ENCODE results near the gene CSNK2A2. TPM values are rescaled to one million over a fixed set of nuclear protein-coding genes. Genes with fewer than 3 reads are reported as not detected.
A peak's percentile ranks its signal among the peaks of the same experiment; 100 is the strongest.

The CSNK2A2 gene
- total RNA-seq, 6 experiments from 2014 or later = 24.4 to 29.5 (median 26.8) TPM

- intact Hi-C loops (cut with DNase I) = no loop called here
- ATAC-seq = no peak
- 82% methylated on average over 4 of the region's 8 CpGs for WGBS (ENCODE audit: insufficient coverage, low coverage, low lambda C conversion rate, missing lambda C conversion rate)
These were observed 28.2 kb upstream of the CSNK2A2 start for GRCh38 chr16:58225965-58226602.

DNA sequence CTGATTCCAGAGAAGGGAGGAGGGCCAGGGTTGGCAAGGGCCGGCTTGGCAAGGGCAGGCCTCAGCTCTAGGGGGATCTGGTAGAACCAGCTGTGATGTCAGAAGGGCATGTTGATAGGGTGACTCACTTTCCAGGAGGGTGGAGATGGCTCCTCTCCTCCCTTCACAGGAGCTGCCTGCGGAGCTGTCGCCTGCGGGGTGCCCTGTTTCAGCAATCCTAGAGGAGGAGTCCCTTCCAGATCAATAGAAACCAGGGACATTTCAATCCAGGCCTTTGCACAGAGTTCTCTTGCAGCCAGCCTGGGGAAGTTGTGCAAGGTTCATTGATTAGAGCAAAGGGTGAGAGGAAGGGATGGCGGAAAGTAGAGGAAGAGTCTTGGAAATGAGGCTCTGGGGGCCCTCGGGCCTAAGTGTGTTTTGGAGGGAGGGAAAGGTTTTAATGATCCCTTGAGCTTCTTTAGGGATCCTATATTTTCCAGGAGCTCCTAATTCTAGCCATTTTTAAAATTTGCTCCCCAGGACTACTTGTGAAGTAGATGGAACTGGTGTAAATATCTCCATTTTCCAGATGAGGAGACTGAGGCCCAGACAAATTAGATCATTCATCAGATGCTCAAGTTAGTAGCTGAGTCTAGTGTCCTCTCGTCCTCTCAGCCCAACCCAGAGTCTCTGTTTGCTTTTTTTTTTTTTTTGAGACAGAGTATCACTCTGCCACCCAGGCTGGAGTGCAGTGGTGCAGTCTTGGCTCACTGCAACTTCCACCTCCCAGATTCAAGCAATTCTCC is 24.8 kb upstream of the CSNK2A2 start:
- peak; percentile 18 for TF ChIP-seq POLR2A (IDR thresholded peaks at IDR 0.05)
- TF ChIP-seq, protein P1, sequence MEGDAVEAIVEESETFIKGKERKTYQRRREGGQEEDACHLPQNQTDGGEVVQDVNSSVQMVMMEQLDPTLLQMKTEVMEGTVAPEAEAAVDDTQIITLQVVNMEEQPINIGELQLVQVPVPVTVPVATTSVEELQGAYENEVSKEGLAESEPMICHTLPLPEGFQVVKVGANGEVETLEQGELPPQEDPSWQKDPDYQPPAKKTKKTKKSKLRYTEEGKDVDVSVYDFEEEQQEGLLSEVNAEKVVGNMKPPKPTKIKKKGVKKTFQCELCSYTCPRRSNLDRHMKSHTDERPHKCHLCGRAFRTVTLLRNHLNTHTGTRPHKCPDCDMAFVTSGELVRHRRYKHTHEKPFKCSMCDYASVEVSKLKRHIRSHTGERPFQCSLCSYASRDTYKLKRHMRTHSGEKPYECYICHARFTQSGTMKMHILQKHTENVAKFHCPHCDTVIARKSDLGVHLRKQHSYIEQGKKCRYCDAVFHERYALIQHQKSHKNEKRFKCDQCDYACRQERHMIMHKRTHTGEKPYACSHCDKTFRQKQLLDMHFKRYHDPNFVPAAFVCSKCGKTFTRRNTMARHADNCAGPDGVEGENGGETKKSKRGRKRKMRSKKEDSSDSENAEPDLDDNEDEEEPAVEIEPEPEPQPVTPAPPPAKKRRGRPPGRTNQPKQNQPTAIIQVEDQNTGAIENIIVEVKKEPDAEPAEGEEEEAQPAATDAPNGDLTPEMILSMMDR (IDR thresholded peaks at IDR 0.05) = no peak
- ATAC-seq (peak; percentile 97 to 98 (median 98)), DNase-seq (peak; percentile 79 to 91 (median 89))
- no peaks in the 10 kb centered on the region for H3K9me3 ChIP-seq
- H3K4me3 ChIP-seq = no peak overlapping the region
- peaks cover 0 to 14% (median 5%) of the 10 kb centered on the region in 4 donors for H3K4me1 ChIP-seq
- WGBS (ENCODE audit: insufficient coverage, low coverage, low lambda C conversion rate, missing lambda C conversion rate) = 21% methylated on average over 7 of the region's 7 CpGs
- H3K36me3 ChIP-seq = no peaks in the 10 kb centered on the region
- intact Hi-C loops (cut with DNase I) = no loop called here
- H3K27ac ChIP-seq = peak overlapping the region in 2 of 3 donors; percentile 52 to 62
- no peaks in the 10 kb centered on the region for H3K27me3 ChIP-seq

More at GRCh38 chr16:58225965-58226602, 28.2 kb upstream of the CSNK2A2 start:
- DNase-seq = no peak
- H3K36me3 ChIP-seq = no peaks in the 10 kb centered on the region
- no peak overlapping the region for H3K4me3 ChIP-seq
- no peak overlapping the region for H3K27ac ChIP-seq
- no peak for TF ChIP-seq POLR2A (IDR thresholded peaks at IDR 0.05)
- TF ChIP-seq, protein P1 (IDR thresholded peaks at IDR 0.05) = no peak
- H3K9me3 ChIP-seq = no peaks in the 10 kb centered on the region
- peaks cover 0 to 14% (median 5%) of the 10 kb centered on the region in 4 donors for H3K4me1 ChIP-seq
- no peaks in the 10 kb centered on the region for H3K27me3 ChIP-seq

GRCh38 chr16:58219432-58219831 is 21.5 kb upstream of the CSNK2A2 start:
- Histone ChIP-seq H3K27me3 (no peaks in the 10 kb centered on the region), H3K9me3 (no peaks in the 10 kb centered on the region), H3K4me3 (no peak overlapping the region), H3K4me1 (peaks cover 0 to 14% (median 5%) of the 10 kb centered on the region in 4 donors), H3K27ac (no peak overlapping the region), H3K36me3 (no peaks in the 10 kb centered on the region)
- DNase-seq (no peak), ATAC-seq (no peak)
- intact Hi-C loops (cut with DNase I) = no loop called here
- TF ChIP-seq, protein P1 (IDR thresholded peaks at IDR 0.05) = no peak
- TF ChIP-seq POLR2A (IDR thresholded peaks at IDR 0.05) = no peak

DNA sequence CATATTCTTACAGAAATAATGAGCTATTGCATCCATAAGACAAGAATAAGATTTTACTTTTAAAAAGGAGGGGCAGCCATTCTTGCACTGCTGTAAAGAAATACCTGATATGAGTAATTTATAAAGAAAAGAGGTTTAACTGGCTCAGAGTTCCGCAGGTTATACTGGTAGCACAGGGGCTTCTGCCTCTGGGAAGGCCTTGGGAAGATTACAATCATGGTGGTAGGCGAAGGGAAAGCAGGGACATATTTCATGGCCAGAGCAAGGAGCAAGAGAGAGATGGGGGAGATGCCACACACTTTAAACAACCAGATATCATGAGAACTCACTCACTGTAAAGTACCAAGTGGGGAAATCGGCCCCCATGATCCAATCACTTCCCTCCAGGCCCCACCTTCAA is 20.9 kb upstream of the CSNK2A2 start:
- ATAC-seq (no peak), DNase-seq (no peak)
- Histone ChIP-seq H3K27ac (no peak overlapping the region), H3K36me3 (no peaks in the 10 kb centered on the region), H3K27me3 (no peaks in the 10 kb centered on the region), H3K9me3 (no peaks in the 10 kb centered on the region), H3K4me3 (no peak overlapping the region), H3K4me1 (peaks cover 0 to 14% (median 5%) of the 10 kb centered on the region in 4 donors)
- intact Hi-C loops (cut with DNase I) = no loop called here
- 0% methylated on average over 2 of the region's 3 CpGs for WGBS (ENCODE audit: insufficient coverage, low coverage, low lambda C conversion rate, missing lambda C conversion rate)
- TF ChIP-seq, protein P1 (IDR thresholded peaks at IDR 0.05) = no peak
- TF ChIP-seq POLR2A (IDR thresholded peaks at IDR 0.05) = no peak

Data from right lobe of liver (tissue), 6 donors.